Caco-2 (cell line): ENCODE results near the gene C5AR2. TPM values are rescaled to one million over a fixed set of nuclear protein-coding genes. Genes with fewer than 3 reads are reported as not detected.

Experiments
- BruUV-seq: library from RNA; stranded (reverse); fragments of 400-500 nt; replicated peaks from 2 replicates; lab custom pipeline; 2021; lab: Mats Ljungman, UMichigan
- CTCF ChIA-PET: fragments of 300-600 bp; sonication (Branson Sonifier 250); formaldehyde crosslinking; loops from one replicate; lab custom pipeline; 2022; ENCODE audit warnings: antibody characterized with exemption; lab: Charles Lee
- POLR2A ChIA-PET: fragments of 300-600 bp; sonication (Branson Sonifier 250); formaldehyde crosslinking; loops from one replicate; lab custom pipeline; 2022; ENCODE audit warnings: antibody characterized with exemption; lab: Charles Lee
- DNase-seq, 2 experiments: peaks; one replicate each; pipeline versions ENCODE4 v3.0.0 to v3.0.0-alpha.2; 2020 to 2022
- H3K27me3 ChIP-seq: replicated peaks from 2 replicates; pipeline ENCODE4 v1.6.0; 2011; ENCODE audit warnings: low read length; ENCODE audit not compliant: control insufficient read depth, insufficient read depth
- H3K36me3 ChIP-seq: 2 replicates; pipeline ENCODE4 v1.5.1; 2011; ENCODE audit warnings: low read length; ENCODE audit not compliant: control insufficient read depth, insufficient read depth
- H3K4me1 ChIP-seq: fragments of 250-450 bp; sonication (Bioruptor Pico); 2 replicates; pipeline ENCODE4 v1.5.1; 2020; ENCODE audit warnings: mild to moderate bottlenecking
- H3K4me3 ChIP-seq: 2 replicates; pipeline ENCODE4 v1.5.1; 2011; ENCODE audit warnings: low read depth, mild to moderate bottlenecking, control low read depth, low read length
- H3K9me3 ChIP-seq: fragments of 250-450 bp; sonication (Bioruptor Pico); 2 replicates; pipeline ENCODE4 v1.5.1; 2020; ENCODE audit warnings: mild to moderate bottlenecking, moderate library complexity
- H3K27ac Mint-ChIP-seq: one replicate; pipeline ENCODE4 v1.8.0; 2022; ENCODE audit warnings: mixed read lengths; ENCODE audit not compliant: unreplicated experiment
- H3K27me3 Mint-ChIP-seq: one replicate; pipeline ENCODE4 v1.8.0; 2022; ENCODE audit warnings: mixed read lengths; ENCODE audit not compliant: insufficient read depth, unreplicated experiment
- H3K36me3 Mint-ChIP-seq: one replicate; pipeline ENCODE4 v1.8.0; 2022; ENCODE audit warnings: mild to moderate bottlenecking, mixed read lengths; ENCODE audit not compliant: insufficient read depth, unreplicated experiment
- H3K4me1 Mint-ChIP-seq: one replicate; pipeline ENCODE4 v1.8.0; 2022; ENCODE audit warnings: low read depth, mixed read lengths; ENCODE audit not compliant: unreplicated experiment
- H3K4me3 Mint-ChIP-seq: one replicate; pipeline ENCODE4 v1.8.0; 2022; ENCODE audit warnings: mild to moderate bottlenecking, moderate library complexity, mixed read lengths; ENCODE audit not compliant: unreplicated experiment
- H3K9me3 Mint-ChIP-seq: one replicate; pipeline ENCODE4 v1.8.0; 2022; ENCODE audit warnings: mixed read lengths; ENCODE audit not compliant: unreplicated experiment
- intact Hi-C: fragments of 100-400 bp; cut with micrococcal nuclease; formaldehyde crosslinking; loops from one replicate; pipeline ENCODE4 v1.10.0; 2022; ENCODE audit not compliant: unreplicated experiment
- total RNA-seq: library from RNA; stranded (reverse); gene quantifications from 2 replicates; pipeline ENCODE4 v1.2.3, GENCODE V29; 2022
- TF ChIP-seq, protein P1 (sequence below), 2 experiments: fragments of 200-600 bp in 1 of 2; IDR thresholded peaks; 1 replicate in 1 of 2; 2 replicates in 1 of 2; pipeline versions ENCODE4 v1.5.1 to v1.8.0; 2011 to 2022; ENCODE audit warnings: antibody characterized with exemption in 1 of 2, control low read depth in 1 of 2, inconsistent platforms in 1 of 2, low read depth in 1 of 2, low read length in 1 of 2, mild to moderate bottlenecking in 1 of 2, moderate library complexity in 1 of 2; ENCODE audit not compliant: insufficient read depth in 1 of 2, severe bottlenecking in 1 of 2, unreplicated experiment in 1 of 2

Gene C5AR2
- total RNA-seq, 1 experiment from 2014 or later, result not detected

DNA sequence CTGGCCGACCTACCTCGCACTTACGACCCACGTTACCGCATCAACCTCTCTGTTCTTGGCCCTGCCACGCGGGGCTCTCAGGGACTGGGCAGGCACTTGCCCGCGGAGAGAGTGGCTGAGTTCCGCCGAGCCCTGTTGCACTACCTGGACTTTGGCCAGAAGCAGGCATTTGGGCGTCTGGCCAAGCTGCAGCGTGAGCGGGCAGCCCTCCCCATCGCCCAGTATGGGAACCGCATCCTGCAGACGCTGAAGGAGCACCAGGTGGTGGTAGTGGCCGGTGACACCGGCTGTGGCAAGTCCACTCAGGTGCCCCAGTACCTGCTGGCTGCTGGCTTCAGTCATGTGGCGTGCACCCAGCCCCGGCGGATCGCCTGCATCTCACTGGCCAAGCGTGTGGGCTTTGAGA is 21.3 kb downstream of the C5AR2 start:
- H3K4me1 Mint-ChIP-seq, result peaks cover 25% of the 10 kb centered on the region
- Histone ChIP-seq H3K4me1 (no peaks in the 10 kb centered on the region), H3K27me3 (no peaks in the 10 kb centered on the region), H3K4me3 (no peak overlapping the region), H3K9me3 (no peaks in the 10 kb centered on the region), H3K36me3 (peaks cover 4% of the 10 kb centered on the region)
- POLR2A ChIA-PET, result no interaction called here
- TF ChIP-seq, protein P1, sequence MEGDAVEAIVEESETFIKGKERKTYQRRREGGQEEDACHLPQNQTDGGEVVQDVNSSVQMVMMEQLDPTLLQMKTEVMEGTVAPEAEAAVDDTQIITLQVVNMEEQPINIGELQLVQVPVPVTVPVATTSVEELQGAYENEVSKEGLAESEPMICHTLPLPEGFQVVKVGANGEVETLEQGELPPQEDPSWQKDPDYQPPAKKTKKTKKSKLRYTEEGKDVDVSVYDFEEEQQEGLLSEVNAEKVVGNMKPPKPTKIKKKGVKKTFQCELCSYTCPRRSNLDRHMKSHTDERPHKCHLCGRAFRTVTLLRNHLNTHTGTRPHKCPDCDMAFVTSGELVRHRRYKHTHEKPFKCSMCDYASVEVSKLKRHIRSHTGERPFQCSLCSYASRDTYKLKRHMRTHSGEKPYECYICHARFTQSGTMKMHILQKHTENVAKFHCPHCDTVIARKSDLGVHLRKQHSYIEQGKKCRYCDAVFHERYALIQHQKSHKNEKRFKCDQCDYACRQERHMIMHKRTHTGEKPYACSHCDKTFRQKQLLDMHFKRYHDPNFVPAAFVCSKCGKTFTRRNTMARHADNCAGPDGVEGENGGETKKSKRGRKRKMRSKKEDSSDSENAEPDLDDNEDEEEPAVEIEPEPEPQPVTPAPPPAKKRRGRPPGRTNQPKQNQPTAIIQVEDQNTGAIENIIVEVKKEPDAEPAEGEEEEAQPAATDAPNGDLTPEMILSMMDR (IDR thresholded peaks at IDR 0.05; ENCODE audit: insufficient read depth in 1 of 2, low read depth in 1 of 2, low read length in 1 of 2, severe bottlenecking in 1 of 2, unreplicated experiment in 1 of 2), result no peak
- intact Hi-C loops, result no loop called here
- CTCF ChIA-PET, result no interaction called here
- BruUV-seq, result no TSS peak
- DNase-seq, result no peak
- H3K4me3 Mint-ChIP-seq, result no peak overlapping the region
- peaks cover 85% of the 10 kb centered on the region for H3K36me3 Mint-ChIP-seq
- no peaks in the 10 kb centered on the region for H3K27me3 Mint-ChIP-seq
- no peaks in the 10 kb centered on the region for H3K9me3 Mint-ChIP-seq
- H3K27ac Mint-ChIP-seq, result no peak overlapping the region

DNA sequence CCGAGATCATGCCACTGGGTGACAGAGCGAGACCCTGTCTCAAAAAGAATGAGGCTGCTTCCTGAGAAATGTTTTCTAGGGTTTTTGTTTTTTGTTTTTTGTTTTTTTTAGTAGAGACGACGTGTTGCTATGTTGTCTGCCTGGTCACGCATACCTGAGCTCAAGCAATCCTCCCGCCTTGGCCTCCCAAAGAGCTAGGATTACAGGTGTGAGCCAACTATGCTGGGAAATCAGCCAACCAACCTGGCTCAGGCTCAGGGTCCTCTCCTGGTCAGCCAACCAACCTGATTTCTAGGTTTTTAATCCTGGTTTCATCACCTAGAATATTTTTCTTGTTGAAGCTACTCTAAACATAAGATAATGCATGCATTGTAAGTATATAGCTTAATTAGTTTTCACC is 24.9 kb downstream of the C5AR2 start:
- Histone ChIP-seq H3K4me1 (no peaks in the 10 kb centered on the region), H3K9me3 (no peaks in the 10 kb centered on the region), H3K4me3 (no peak overlapping the region), H3K27me3 (no peaks in the 10 kb centered on the region), H3K36me3 (peaks cover 6% of the 10 kb centered on the region)
- no peak overlapping the region for H3K27ac Mint-ChIP-seq
- CTCF ChIA-PET, result interaction anchor here (0.6 to 1.1 kb wide), 2 partner anchors 8 to 12 kb away, joined by 3 to 10 read pairs; partner anchors contain the start of gene DHX34
- peaks cover 97% of the 10 kb centered on the region for H3K36me3 Mint-ChIP-seq
- no TSS peak for BruUV-seq
- no peaks in the 10 kb centered on the region for H3K27me3 Mint-ChIP-seq
- no peak overlapping the region for H3K4me3 Mint-ChIP-seq
- intact Hi-C loops, result no loop called here
- no peaks in the 10 kb centered on the region for H3K4me1 Mint-ChIP-seq
- H3K9me3 Mint-ChIP-seq, result no peaks in the 10 kb centered on the region
- DNase-seq, result no peak
- POLR2A ChIA-PET, result interaction anchor here (0.5 kb wide), 1 partner anchor 8 kb away, joined by 3 read pairs; no protein-coding TSS in a partner anchor
- TF ChIP-seq, protein P1 (IDR thresholded peaks at IDR 0.05; ENCODE audit: insufficient read depth in 1 of 2, low read depth in 1 of 2, low read length in 1 of 2, severe bottlenecking in 1 of 2, unreplicated experiment in 1 of 2), result no peak

DNA sequence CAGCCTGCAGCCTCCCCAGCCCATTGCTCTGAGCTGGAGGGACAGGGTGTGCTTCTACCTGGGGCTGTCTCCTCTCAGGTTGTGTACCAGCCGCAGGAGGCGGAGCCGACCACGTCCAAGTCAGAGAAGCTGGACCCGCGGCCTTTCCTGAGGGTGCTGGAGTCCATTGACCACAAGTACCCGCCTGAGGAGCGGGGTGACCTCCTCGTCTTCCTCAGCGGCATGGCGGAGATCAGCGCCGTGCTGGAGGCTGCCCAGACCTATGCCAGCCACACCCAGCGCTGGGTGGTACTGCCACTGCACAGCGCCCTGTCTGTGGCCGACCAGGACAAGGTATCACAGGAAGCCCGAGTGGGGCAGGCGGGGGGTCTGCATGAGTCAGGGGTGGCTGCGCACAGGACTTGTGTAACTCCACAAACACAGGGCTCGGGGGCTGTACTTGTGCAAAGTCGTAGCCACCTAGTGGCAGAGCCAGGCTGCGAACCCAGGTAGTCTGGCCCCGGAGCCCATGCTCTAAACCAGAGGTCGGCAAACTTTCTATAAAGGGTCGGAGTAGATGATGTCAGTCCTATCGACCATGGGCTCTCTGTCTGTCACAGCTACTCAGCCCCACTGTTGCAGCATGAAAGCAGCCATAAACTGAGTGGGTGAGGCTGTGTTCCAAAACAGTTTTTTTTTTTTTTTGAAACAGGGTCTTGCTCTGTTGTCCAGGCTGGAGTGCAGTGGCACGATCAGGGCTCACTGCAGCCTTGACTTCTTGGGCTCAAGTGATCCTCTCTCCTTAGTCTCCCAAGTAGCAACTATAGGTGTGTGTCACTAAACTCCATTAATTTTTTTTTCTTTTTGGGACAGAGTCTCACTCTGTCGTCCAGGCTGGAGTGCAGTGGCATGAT is 26.1 kb downstream of the C5AR2 start:
- TF ChIP-seq, protein P1 (IDR thresholded peaks at IDR 0.05; ENCODE audit: insufficient read depth in 1 of 2, low read depth in 1 of 2, low read length in 1 of 2, severe bottlenecking in 1 of 2, unreplicated experiment in 1 of 2), result peak; percentile 43 to 56
- H3K36me3 Mint-ChIP-seq, result peaks cover 97% of the 10 kb centered on the region
- CTCF ChIA-PET, result interaction anchor here (1.1 to 1.4 kb wide), 2 partner anchors 9 kb away, joined by 8 to 10 read pairs; partner anchors contain the start of gene DHX34
- no peaks in the 10 kb centered on the region for H3K4me1 ChIP-seq
- no TSS peak for BruUV-seq
- H3K27me3 ChIP-seq, result no peaks in the 10 kb centered on the region
- H3K4me3 Mint-ChIP-seq, result no peak overlapping the region
- intact Hi-C loops, result no loop called here
- DNase-seq, result peak in 1 of 2 experiments; percentile 53
- no peaks in the 10 kb centered on the region for H3K27me3 Mint-ChIP-seq
- no peak overlapping the region for H3K27ac Mint-ChIP-seq
- no peak overlapping the region for H3K4me3 ChIP-seq
- POLR2A ChIA-PET, result no interaction called here
- H3K9me3 Mint-ChIP-seq, result no peaks in the 10 kb centered on the region
- no peaks in the 10 kb centered on the region for H3K4me1 Mint-ChIP-seq
- H3K36me3 ChIP-seq, result peaks cover 6% of the 10 kb centered on the region
- no peaks in the 10 kb centered on the region for H3K9me3 ChIP-seq
